Suppressor macrophage treated with lipopolysaccharide for 4 hours (primary cell): ENCODE results near the gene DACT3.

Experiments used
- DNase-seq: peaks from one replicate; pipeline ENCODE4 v3.0.0-alpha.2; 2020

The DACT3 gene

GRCh38 chr19:46661020-46661731 lies at the start of gene DACT3:
Gene DACT3, minus strand, starts transcription at chr19:46661182. Its CDS starts 118 bp downstream, at chr19:46661064.
- peak; percentile 100 for DNase-seq

GRCh38 chr19:46710687-46711086 lies 49.7 kb upstream of the DACT3 start:
- DNase-seq, result no peak

GRCh38 chr19:46704379-46705076 lies 43.5 kb upstream of the DACT3 start:
- DNase-seq, result peak; percentile 86

- no peak for DNase-seq
These were observed 39.7 kb upstream of the DACT3 start for GRCh38 chr19:46700704-46701103.

- no peak for DNase-seq
These were observed 37.7 kb upstream of the DACT3 start for GRCh38 chr19:46698395-46699321.

GRCh38 chr19:46697204-46697960 lies 36.4 kb upstream of the DACT3 start:
- DNase-seq, result peak; percentile 52

- no peak for DNase-seq
These were observed 35.9 kb upstream of the DACT3 start for GRCh38 chr19:46696866-46697203.

GRCh38 chr19:46696052-46696451 lies 35.1 kb upstream of the DACT3 start:
- DNase-seq, result no peak

GRCh38 chr19:46693760-46694159 lies 32.8 kb upstream of the DACT3 start:
- DNase-seq, result no peak

- DNase-seq, result no peak
These were observed 32.1 kb upstream of the DACT3 start for GRCh38 chr19:46692918-46693722.

- DNase-seq, result no peak
These were observed 31.0 kb upstream of the DACT3 start for GRCh38 chr19:46691948-46692347.

- no peak for DNase-seq
These were observed 30.1 kb upstream of the DACT3 start for GRCh38 chr19:46691104-46691503.

- no peak for DNase-seq
These were observed 28.4 kb upstream of the DACT3 start for GRCh38 chr19:46689358-46689757.

GRCh38 chr19:46687438-46688145 lies 26.6 kb upstream of the DACT3 start:
- no peak for DNase-seq

- no peak for DNase-seq
These were observed 24.2 kb upstream of the DACT3 start for GRCh38 chr19:46685189-46685588.

- peak; percentile 23 for DNase-seq
These were observed 17.2 kb upstream of the DACT3 start for GRCh38 chr19:46678110-46678732.

- no peak for DNase-seq
These were observed 13.6 kb upstream of the DACT3 start for GRCh38 chr19:46674416-46675178.

GRCh38 chr19:46670813-46671212 lies 9.8 kb upstream of the DACT3 start:
- DNase-seq, result no peak

GRCh38 chr19:46668662-46669061 lies 7.7 kb upstream of the DACT3 start:
- no peak for DNase-seq

GRCh38 chr19:46665072-46665471 lies 4.1 kb upstream of the DACT3 start:
- DNase-seq, result no peak
